ENCODE results near the gene COL16A1. TPM values are rescaled to one million over a fixed set of nuclear protein-coding genes. Genes with fewer than 3 reads are reported as not detected.

The COL16A1 gene
- total and polyA plus RNA-seq, 4 donors: 0.43 to 3.8 (median 2.3) TPM

DNA sequence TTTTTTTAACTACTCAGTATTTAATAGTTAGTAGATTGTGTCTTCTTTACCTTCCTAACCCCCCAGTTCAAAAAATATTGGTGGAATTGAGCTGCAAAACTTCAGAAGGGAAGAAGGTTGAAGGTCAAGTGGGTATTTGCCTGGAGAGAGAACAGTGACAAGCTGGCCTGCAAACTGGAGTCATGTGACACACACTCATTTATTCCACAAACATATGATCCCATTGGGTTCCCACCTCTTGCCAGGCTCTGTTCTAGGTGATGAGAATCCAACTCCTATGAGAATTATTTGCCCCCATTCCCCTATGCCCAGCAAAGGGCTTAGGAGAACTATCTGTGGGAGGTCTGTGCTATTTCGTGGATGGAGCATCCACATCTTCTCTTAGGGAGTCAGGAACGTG lies 55.6 kb downstream of the COL16A1 start:
- no peaks in the 10 kb centered on the region for H3K36me3 ChIP-seq (ENCODE audit: control insufficient read depth in 4 of 4, insufficient read depth in 3 of 4, low read depth in 1 of 4, low read length in 3 of 4)
- no peak for DNase-seq (ENCODE audit: low spot score)
- H3K27me3 ChIP-seq (ENCODE audit: control insufficient read depth in 4 of 4, insufficient read depth in 4 of 4, low read length in 3 of 4): no peaks in the 10 kb centered on the region
- peaks cover 0 to 16% (median 13%) of the 10 kb centered on the region in 4 donors for H3K4me1 ChIP-seq (ENCODE audit: control insufficient read depth in 4 of 4, insufficient read depth in 4 of 4, low read length in 3 of 4)
- H3K9me3 ChIP-seq (ENCODE audit: control insufficient read depth in 4 of 4, low read length in 3 of 4): no peaks in the 10 kb centered on the region
- H3K4me3 ChIP-seq (ENCODE audit: low read depth in 1 of 3, low read length in 3 of 3): no peak overlapping the region
- H3K27ac ChIP-seq (ENCODE audit: low read depth in 1 of 2, low read length in 2 of 2): no peak overlapping the region
- no peak overlapping the region for H3K9ac ChIP-seq (ENCODE audit: low read depth in 1 of 2, low read length in 2 of 2)
- TF ChIP-seq FOXA1 (IDR thresholded peaks at IDR 0.05): no peak
- TF ChIP-seq YY1 (IDR thresholded peaks at IDR 0.05): no peak
- TF ChIP-seq, protein P1, sequence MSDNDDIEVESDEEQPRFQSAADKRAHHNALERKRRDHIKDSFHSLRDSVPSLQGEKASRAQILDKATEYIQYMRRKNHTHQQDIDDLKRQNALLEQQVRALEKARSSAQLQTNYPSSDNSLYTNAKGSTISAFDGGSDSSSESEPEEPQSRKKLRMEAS (IDR thresholded peaks at IDR 0.05): no peak
- TF ChIP-seq HNF4G (IDR thresholded peaks at IDR 0.05): no peak
- no peak for TF ChIP-seq RXRA (IDR thresholded peaks at IDR 0.05)
- TF ChIP-seq, protein P2, sequence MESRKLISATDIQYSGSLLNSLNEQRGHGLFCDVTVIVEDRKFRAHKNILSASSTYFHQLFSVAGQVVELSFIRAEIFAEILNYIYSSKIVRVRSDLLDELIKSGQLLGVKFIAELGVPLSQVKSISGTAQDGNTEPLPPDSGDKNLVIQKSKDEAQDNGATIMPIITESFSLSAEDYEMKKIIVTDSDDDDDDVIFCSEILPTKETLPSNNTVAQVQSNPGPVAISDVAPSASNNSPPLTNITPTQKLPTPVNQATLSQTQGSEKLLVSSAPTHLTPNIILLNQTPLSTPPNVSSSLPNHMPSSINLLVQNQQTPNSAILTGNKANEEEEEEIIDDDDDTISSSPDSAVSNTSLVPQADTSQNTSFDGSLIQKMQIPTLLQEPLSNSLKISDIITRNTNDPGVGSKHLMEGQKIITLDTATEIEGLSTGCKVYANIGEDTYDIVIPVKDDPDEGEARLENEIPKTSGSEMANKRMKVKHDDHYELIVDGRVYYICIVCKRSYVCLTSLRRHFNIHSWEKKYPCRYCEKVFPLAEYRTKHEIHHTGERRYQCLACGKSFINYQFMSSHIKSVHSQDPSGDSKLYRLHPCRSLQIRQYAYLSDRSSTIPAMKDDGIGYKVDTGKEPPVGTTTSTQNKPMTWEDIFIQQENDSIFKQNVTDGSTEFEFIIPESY (IDR thresholded peaks at IDR 0.05): no peak
- TF ChIP-seq TAF1 (conservative IDR thresholded peaks at IDR 0.05): no peak
- TF ChIP-seq, protein P3, sequence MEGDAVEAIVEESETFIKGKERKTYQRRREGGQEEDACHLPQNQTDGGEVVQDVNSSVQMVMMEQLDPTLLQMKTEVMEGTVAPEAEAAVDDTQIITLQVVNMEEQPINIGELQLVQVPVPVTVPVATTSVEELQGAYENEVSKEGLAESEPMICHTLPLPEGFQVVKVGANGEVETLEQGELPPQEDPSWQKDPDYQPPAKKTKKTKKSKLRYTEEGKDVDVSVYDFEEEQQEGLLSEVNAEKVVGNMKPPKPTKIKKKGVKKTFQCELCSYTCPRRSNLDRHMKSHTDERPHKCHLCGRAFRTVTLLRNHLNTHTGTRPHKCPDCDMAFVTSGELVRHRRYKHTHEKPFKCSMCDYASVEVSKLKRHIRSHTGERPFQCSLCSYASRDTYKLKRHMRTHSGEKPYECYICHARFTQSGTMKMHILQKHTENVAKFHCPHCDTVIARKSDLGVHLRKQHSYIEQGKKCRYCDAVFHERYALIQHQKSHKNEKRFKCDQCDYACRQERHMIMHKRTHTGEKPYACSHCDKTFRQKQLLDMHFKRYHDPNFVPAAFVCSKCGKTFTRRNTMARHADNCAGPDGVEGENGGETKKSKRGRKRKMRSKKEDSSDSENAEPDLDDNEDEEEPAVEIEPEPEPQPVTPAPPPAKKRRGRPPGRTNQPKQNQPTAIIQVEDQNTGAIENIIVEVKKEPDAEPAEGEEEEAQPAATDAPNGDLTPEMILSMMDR (IDR thresholded peaks at IDR 0.05; ENCODE audit: low read depth, low read length, missing input control): no peak
- TF ChIP-seq, protein P4, sequence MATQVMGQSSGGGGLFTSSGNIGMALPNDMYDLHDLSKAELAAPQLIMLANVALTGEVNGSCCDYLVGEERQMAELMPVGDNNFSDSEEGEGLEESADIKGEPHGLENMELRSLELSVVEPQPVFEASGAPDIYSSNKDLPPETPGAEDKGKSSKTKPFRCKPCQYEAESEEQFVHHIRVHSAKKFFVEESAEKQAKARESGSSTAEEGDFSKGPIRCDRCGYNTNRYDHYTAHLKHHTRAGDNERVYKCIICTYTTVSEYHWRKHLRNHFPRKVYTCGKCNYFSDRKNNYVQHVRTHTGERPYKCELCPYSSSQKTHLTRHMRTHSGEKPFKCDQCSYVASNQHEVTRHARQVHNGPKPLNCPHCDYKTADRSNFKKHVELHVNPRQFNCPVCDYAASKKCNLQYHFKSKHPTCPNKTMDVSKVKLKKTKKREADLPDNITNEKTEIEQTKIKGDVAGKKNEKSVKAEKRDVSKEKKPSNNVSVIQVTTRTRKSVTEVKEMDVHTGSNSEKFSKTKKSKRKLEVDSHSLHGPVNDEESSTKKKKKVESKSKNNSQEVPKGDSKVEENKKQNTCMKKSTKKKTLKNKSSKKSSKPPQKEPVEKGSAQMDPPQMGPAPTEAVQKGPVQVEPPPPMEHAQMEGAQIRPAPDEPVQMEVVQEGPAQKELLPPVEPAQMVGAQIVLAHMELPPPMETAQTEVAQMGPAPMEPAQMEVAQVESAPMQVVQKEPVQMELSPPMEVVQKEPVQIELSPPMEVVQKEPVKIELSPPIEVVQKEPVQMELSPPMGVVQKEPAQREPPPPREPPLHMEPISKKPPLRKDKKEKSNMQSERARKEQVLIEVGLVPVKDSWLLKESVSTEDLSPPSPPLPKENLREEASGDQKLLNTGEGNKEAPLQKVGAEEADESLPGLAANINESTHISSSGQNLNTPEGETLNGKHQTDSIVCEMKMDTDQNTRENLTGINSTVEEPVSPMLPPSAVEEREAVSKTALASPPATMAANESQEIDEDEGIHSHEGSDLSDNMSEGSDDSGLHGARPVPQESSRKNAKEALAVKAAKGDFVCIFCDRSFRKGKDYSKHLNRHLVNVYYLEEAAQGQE (IDR thresholded peaks at IDR 0.05): no peak
- TF ChIP-seq EGR1 (IDR thresholded peaks at IDR 0.05; ENCODE audit: low read depth in 2 of 2): no peak
- 90% methylated on average over 2 of the region's 2 CpGs for WGBS

DNA sequence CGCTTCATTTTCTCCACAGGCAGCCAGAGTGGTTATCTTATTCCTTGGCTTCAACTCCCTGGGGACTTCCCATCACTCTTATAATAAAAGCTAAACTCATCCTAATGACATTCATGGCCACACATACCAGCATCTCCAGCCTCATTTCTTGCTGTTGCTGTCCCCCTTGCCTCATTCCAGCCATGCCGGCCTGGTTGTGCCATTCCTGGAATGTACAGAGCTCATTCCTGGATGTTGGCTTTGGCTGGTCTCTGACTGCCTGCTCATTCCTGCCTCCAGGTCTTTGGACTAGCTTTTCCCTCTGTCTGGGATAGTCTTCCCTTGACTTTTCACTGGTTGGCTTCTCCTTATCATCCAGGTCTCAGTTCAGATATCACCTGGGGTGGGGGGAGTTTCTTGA lies 56.7 kb downstream of the COL16A1 start:
- DNase-seq (ENCODE audit: low spot score): no peak
- 88% methylated on average over 2 of the region's 2 CpGs for WGBS
- no peak overlapping the region for H3K9ac ChIP-seq (ENCODE audit: low read depth in 1 of 2, low read length in 2 of 2)
- H3K27me3 ChIP-seq (ENCODE audit: control insufficient read depth in 4 of 4, insufficient read depth in 4 of 4, low read length in 3 of 4): no peaks in the 10 kb centered on the region
- no peaks in the 10 kb centered on the region for H3K9me3 ChIP-seq (ENCODE audit: control insufficient read depth in 4 of 4, low read length in 3 of 4)
- H3K36me3 ChIP-seq (ENCODE audit: control insufficient read depth in 4 of 4, insufficient read depth in 3 of 4, low read depth in 1 of 4, low read length in 3 of 4): no peaks in the 10 kb centered on the region
- H3K4me3 ChIP-seq (ENCODE audit: low read depth in 1 of 3, low read length in 3 of 3): no peak overlapping the region
- H3K4me1 ChIP-seq (ENCODE audit: control insufficient read depth in 4 of 4, insufficient read depth in 4 of 4, low read length in 3 of 4): peaks cover 0 to 20% (median 13%) of the 10 kb centered on the region in 4 donors
- no peak overlapping the region for H3K27ac ChIP-seq (ENCODE audit: low read depth in 1 of 2, low read length in 2 of 2)
- TF ChIP-seq FOXA1 (IDR thresholded peaks at IDR 0.05) (no peak), RXRA (IDR thresholded peaks at IDR 0.05) (no peak), TAF1 (conservative IDR thresholded peaks at IDR 0.05) (no peak), RAD21 (IDR thresholded peaks at IDR 0.05) (no peak), JUND (IDR thresholded peaks at IDR 0.05) (no peak), YY1 (IDR thresholded peaks at IDR 0.05) (no peak), HNF4A (conservative IDR thresholded peaks at IDR 0.05) (no peak), HNF4G (IDR thresholded peaks at IDR 0.05) (no peak), GABPA (IDR thresholded peaks at IDR 0.05 in 1 of 2, conservative IDR thresholded peaks at IDR 0.05 in 1 of 2) (no peak)
- TF ChIP-seq, protein P3 (IDR thresholded peaks at IDR 0.05; ENCODE audit: low read depth, low read length, missing input control): no peak
- TF ChIP-seq, protein P4 (IDR thresholded peaks at IDR 0.05): no peak
- TF ChIP-seq, protein P2 (IDR thresholded peaks at IDR 0.05): no peak
- TF ChIP-seq, protein P1 (IDR thresholded peaks at IDR 0.05): no peak

Measured in liver (tissue), 9 donors.